GM15510 (cell line): ENCODE results near the gene ZBTB49.
A peak's percentile ranks its signal among the peaks of the same experiment; 100 is the strongest.

Experiments
- POLR2A ChIP-seq: IDR thresholded peaks from 3 replicates; pipeline ENCODE4 v1.6.1; 2011; ENCODE audit warnings: borderline replicate concordance; ENCODE audit not compliant: insufficient read length; ENCODE audit errors: extremely low read depth

Gene ZBTB49

DNA sequence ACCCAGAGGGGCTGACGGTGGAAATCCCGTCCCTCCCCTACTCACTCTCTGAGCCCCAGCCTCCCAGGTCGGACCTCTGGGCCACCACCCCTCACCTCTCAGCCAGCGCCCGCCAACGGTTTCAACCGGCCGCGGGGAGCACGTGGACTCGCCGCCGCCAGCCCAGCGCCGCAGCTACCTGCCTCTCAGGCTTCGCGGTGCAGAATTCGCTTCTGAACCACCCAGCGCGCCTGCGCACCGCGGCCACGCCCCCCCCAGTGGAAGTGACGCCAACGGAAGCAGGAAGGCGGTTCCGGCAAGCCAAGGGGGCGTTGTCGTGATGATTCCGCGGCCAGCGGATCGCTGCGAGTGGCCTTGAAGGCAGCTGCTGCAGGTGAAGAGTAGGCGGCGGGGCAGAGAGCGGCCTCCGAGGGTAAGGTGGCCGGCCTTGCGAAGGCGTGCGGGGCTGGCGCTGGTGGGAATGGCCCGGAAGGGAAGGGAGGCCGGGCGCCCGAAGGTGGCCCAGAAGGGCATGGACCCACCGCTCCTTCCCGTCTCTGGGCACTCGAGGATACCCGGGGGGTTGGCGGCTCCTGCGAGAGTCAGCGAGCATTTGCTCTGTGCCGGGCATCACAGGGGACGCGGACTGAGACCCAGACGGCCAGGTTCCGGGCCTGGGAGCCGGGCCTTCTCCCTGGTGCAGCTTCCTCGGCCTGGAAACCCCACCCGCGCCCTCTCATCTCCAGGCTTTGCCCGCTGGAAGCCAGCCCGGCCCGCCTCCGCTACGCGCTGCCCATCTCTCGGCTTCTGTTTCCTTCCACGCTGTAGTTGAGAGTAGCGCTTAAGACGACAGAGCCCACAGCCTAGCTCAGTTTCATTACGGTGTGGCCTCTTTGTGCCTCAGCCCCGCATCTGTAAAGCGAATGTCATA lies at the start of gene ZBTB49, which contains the start of gene LYAR:
ZBTB49 (plus strand) TSS at position 311 of the 910 bp plus-strand sequence. CDS start 9,695 bp downstream, outside the sequence.
LYAR (minus strand) TSS at position 214 of the 910 bp plus-strand sequence. CDS start 6,412 bp downstream, outside the sequence.
- TF ChIP-seq POLR2A: peak; percentile 89

DNA sequence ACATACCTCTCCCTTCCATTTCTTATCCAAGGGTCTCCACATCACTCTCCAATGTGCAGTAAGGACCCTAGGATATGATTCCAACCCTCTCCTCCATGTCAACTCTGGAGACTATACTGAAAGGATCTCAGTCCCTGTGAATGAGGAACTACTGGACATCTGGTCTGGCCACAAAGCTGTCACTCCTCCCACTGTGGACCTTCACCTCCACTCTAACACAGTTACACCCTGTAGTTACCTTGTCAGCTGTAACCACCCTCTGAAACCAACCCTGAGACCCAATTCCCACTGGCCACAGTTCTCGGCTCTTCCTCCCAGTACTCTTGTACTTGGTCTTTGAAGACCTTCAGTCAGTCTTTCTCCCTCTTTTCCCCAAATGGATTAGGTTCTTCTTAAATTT lies 44.9 kb upstream of the ZBTB49 start:
- no peak for TF ChIP-seq POLR2A

GRCh38 chr4:4247696-4248028 lies 42.4 kb upstream of the ZBTB49 start:
- TF ChIP-seq POLR2A: no peak

DNA sequence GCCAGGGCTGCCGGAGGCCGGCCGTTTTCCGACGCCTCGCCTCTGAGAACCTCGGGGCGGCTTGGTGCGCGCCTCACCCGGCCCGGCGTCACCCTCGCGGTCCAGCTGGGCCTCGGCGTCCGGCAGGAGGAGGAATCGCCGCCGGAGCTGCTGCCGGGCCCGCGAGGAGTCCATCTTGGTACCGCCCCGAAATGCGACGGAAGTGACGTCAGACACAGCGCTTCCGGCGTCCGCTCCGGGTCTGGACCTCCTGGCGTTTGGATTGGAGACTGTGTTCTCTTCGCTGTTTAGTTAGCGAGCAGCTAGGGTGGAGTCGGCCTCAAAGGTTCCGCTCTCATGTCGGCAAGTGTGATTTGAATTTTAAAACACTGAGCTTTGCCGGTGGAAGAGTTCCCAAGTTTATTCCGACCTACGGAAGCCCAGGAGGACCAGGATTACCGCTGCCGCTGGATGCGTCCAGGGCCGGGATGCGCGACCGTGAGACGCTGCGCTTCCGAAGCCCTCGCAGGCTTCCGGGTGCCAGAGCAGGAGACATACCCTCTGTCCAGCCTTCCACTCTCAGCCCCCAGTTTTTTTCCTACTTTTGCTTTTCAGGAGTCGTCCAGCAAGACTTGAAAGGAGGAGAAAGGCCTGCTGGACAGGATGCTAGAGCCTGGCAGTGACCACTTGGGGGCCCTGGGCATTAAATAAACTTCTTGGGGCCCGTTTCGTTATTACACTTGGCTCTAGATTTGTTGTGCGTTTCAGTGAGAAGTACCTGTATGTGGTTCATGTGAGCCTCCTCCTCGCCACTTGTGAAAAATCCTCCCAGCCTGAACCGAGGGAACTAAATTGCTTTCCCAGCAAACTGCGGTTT lies 41.8 kb upstream of the ZBTB49 start, which contains the start of gene TMEM128:
TMEM128 (minus strand) TSS at position 195 of the 856 bp plus-strand sequence; CDS start at position 174, 21 bp downstream.
- TF ChIP-seq POLR2A: peak; percentile 91

DNA sequence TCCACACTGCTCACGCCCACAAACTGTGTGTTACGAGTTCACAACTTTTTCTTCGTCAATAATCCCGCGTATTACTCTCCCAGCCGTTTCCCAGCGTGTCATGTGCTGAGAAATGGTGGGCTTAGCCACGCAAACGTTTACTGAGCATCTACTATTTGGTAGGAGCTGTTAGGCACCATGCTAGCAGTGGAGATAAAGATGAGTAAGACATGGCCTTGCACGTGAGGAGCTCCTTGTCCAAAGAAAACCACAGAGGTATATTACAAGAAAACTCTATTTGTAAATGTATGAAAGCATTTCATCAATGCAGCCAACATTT lies 41.2 kb upstream of the ZBTB49 start:
- no peak for TF ChIP-seq POLR2A

DNA sequence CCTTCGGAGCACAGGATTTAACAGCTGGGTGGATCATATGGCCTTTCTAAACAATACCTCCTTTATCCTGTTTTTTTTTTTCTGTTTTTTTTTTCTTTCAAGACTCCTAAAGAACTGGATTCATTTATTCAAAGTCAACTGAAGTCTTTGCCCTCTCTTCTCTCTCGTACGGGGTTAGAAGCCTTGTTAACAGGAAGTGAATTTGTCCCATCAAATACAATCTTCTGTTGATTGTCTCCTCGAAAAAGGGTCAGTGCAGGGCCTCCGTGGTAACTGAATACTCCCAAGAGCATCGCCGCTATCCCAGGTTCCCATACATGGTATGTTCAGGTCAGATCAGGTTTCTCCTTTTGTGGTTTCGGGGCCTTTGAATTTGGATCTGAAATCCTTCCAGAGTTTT lies 40.2 kb upstream of the ZBTB49 start:
- TF ChIP-seq POLR2A: no peak

GRCh38 chr4:4254199-4254598 lies 35.9 kb upstream of the ZBTB49 start:
- no peak for TF ChIP-seq POLR2A

DNA sequence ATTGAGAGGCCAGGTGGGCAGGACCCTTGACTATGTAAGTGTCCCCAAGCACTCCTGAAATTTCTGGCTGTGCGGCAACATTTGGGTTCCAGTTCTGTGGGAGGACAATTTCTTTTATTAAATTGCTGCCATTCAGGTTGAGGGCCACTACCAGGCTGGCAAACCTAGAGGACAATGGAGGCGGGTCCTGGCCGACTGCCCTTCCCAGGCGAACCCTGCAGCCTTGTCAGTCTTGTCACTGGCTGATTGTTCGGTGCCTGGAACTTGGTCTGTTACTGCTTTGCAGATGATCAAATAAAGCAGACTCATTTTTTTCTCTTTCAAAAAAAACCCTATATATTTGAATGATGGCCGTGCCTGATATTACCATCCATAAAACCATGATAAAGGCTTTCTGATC lies 35.4 kb upstream of the ZBTB49 start:
- no peak for TF ChIP-seq POLR2A

DNA sequence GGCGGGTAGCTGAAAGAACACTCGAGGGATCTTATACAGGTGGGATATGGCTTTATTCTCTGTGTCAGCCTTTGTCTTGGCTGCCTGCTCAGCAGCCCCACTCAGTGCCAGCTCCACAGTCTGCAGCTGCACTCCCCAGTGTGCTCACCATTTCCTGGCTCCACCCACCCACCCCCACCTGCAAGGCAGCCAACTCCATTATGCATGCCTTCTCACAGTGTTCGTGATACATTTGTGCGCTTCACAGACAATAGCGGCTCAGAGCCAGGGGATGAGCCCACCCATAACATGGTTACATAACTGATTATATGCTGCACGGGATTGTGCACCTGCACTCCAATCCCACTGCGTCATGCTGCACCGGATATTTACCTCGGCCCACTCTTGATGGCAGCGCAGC lies 33.3 kb upstream of the ZBTB49 start:
- no peak for TF ChIP-seq POLR2A

DNA sequence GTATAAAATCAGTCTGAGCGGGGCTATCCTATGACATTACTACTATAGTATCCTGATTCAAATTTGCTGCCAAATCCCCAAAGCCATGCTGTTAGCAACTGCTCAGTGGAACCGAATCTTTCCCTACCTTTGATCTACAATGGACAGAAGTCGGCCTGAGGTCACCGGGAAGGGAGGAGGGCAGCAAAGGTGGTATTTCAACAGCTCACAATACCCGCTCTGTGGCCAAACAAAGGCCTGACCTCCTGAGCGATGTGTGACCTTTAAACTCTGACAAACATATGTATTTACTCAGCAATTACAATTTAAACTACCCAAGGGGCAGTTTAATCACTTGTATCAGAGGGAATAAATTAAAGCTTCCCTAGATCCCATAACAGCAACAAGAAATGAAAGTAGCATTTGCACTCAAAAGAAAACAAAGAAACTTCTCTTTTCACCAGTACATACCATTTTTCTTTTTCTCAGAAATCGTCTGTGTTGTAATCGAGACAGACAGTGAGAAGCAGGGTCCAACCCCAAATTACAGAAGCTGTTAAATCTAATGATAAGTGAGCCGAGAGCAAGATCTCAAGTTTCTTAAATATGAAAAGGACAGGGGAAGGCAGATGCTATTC lies 30.5 kb upstream of the ZBTB49 start:
- no peak for TF ChIP-seq POLR2A

DNA sequence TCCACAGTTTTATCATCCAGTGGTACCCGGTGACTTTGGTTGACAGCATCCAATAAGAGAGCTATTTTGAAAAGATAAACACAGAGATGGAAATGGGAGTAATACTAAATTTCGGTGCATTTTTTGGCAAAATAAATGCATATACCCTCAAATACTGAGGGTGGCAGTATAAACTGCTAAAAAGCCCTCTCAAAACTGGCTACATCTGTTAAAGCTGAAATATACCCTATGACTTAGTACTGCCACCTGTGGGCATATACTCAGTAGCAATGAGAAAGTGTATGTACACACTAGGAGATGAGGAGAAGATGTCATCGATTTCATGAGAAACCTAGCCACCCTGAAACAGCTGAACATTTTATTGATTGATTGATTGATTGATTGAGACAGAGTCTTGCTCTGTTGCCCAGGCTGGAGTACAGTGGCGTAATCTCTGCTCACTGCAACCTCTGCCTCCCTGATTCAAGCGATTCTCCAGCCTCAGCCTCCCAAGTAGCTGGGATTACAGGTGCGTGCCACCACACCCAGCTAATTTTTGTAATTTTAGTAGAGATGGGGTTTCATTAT lies 29.8 kb upstream of the ZBTB49 start:
- no peak for TF ChIP-seq POLR2A

- no peak for TF ChIP-seq POLR2A
Observed at GRCh38 chr4:4267981-4268380, 22.1 kb upstream of the ZBTB49 start.

- TF ChIP-seq POLR2A: no peak
Observed at GRCh38 chr4:4268776-4269175, 21.3 kb upstream of the ZBTB49 start.

DNA sequence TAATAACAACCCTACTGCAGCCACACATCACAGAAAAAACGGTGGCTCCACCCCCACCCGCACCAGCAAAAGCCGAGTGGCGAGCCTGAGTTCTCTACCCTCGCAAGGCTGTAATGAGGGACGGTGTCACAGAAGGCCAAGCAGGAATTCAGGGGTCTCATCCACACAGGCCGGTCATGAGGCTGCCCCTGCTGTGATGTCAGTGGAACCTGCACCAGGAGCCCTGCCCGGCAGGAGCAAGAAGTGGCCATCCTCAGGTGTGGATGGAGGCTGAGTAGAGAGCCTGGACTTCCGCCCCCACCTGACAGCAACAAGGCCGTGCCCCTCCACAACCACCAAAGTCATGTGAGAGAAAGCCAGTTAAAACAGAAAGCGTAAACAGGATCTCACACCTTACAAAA lies 20.7 kb upstream of the ZBTB49 start:
- no peak for TF ChIP-seq POLR2A

DNA sequence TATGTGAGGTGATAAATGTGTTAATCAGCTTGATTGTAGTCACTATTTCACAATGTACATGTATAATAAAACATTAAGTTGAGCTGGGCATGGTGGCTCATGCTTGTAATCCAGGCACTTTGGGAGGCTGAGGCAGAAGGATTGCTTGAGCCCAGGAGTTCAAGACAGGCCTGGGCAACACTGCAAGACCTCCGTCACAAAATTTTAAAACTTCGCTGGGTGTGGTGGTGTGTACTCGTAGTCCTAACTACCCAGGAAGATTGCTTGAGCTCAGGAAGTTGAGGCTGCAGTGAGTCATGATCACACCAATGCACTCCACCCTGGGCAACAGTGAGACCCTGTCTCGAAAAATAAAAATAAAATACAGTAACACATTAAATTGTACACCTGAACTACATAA lies 20.2 kb upstream of the ZBTB49 start:
- no peak for TF ChIP-seq POLR2A
